Measurements from ENCODE around the gene PROCR.
A peak's percentile ranks its signal among the peaks of the same experiment; 100 is the strongest.
"Not testable (repeated sequence)": the region's sequence is repeated elsewhere in the genome, so short reads cannot be mapped to it uniquely, and the experiment has no call there.

PROCR gene

DNA sequence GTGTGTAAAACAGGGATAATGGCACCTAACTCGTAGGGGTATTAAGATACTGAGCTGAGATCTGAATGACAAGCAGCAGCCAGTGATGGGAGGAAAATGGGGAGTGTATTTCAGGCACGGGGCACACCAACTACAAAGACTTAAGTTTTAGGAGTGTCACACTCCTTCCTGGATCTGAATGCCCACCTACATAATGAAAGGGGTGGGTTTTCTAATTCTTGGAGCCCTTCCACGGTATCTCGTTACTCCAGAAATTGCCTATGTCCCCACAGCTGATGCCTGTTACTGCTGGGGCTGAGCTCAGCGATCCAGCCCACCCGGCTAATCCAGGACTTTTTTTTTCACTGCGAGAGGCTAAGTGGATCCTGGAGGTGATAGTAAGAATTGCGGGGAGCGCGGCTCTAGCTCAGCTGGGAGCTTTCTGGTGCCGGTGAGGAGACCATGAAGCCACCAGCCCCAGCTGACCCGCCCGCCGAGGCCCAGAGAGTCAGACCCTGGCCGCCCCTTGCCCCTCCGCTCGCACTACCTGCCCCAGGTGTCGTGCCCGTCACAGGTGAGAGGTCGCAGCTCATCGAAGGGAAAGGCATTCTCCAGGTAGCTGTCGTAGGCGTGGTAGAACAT is 25.5 kb upstream of the PROCR start:
- H3K4me1 ChIP-seq (ENCODE audit: control insufficient read depth, insufficient read depth, low read length), result peaks cover 3% of the 10 kb centered on the region
- H3K9me3 ChIP-seq (ENCODE audit: control insufficient read depth, low read length), result no peaks in the 10 kb centered on the region
- peak overlapping the region; percentile 81 for H3K9ac ChIP-seq (ENCODE audit: low read length)

GRCh38 chr20:35146920-35147574 is 24.8 kb upstream of the PROCR start, which contains the start of gene EDEM2:
TSS of gene EDEM2 (minus strand) at chr20:35147336. CDS start at chr20:35147258, 78 bp downstream.
- Histone ChIP-seq H3K36me3 (ENCODE audit: control insufficient read depth, insufficient read depth, low read length) (no peaks in the 10 kb centered on the region), H3K4me3 (ENCODE audit: low read length) (peak within 1 kb of the TSS; percentile 40), H3K27me3 (ENCODE audit: control insufficient read depth, insufficient read depth, low read length) (no peaks in the 10 kb centered on the region), H3K4me1 (ENCODE audit: control insufficient read depth, insufficient read depth, low read length) (peaks cover 3% of the 10 kb centered on the region), H3K9ac (ENCODE audit: low read length) (peak within 1 kb of the TSS; percentile 81), H3K9me3 (ENCODE audit: control insufficient read depth, low read length) (no peaks in the 10 kb centered on the region)

More for the DNA sequence above, 25.5 kb upstream of the PROCR start:
- Histone ChIP-seq H3K4me3 (ENCODE audit: low read length) (peak overlapping the region; percentile 40), H3K27me3 (ENCODE audit: control insufficient read depth, insufficient read depth, low read length) (no peaks in the 10 kb centered on the region), H3K36me3 (ENCODE audit: control insufficient read depth, insufficient read depth, low read length) (no peaks in the 10 kb centered on the region)

DNA sequence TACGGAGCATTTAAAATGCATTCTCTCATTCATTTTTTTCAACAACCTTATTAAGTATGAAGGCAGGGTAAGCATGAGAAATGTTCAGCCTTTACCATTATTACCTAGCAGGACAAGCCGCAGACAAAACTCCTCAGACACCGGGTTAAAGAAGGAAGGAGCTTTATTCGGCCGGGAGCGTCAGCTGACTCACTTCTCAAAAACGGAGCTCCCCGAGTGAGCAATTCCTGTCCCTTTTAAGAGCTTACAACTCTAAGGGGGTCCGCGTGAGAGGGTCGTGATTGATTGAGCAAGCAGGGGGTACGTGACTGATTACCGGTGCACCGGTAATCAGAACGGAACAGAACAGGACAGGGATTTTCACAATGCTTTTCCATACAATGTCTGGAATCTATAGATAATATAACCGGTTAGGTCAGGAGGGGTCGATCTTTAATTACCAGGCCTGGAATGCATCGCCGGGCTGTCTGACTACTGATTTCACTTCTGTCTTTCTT is 24.2 kb upstream of the PROCR start:
- not testable (repeated sequence) for H3K4me1 ChIP-seq (ENCODE audit: control insufficient read depth, insufficient read depth, low read length); H3K27me3 ChIP-seq (ENCODE audit: control insufficient read depth, insufficient read depth, low read length); H3K36me3 ChIP-seq (ENCODE audit: control insufficient read depth, insufficient read depth, low read length); H3K9me3 ChIP-seq (ENCODE audit: control insufficient read depth, low read length)
- peak overlapping the region; percentile 81 for H3K9ac ChIP-seq (ENCODE audit: low read length)
- peak overlapping the region; percentile 40 for H3K4me3 ChIP-seq (ENCODE audit: low read length)

DNA sequence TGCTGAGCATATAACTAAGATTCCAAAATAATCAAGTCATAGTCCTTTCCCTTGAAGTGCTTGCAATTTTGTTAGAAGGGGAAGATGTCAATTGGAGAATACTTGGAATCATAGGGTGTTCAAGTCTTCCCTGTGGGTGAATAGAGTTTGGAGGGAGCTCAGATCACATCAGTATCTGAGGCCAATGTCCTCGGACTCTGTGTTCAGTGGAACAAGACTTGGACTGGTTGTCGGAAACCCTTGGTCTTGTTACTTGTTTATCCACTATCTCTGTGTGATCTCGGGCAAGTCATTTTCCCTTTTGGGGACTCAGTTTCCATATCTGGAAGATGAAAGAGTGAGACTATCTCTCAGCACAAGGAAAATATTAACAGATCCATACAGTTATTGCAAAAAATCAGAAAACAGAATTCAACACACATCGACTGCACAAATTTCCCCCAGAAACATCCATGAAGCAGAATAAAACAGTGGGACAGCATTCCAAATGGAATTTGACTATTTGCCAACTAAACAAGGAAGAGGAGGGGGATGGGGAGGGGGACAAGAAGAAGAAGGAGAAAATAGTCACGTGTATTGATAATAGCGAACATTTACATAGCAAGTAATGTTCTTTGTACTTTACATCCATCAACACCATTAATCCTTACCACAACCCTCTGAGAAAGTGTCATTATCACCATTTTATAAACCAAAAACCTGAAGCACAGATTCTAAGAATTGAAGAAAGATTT is 20.9 kb upstream of the PROCR start:
- H3K36me3 ChIP-seq (ENCODE audit: control insufficient read depth, insufficient read depth, low read length), result no peaks in the 10 kb centered on the region
- no peaks in the 10 kb centered on the region for H3K27me3 ChIP-seq (ENCODE audit: control insufficient read depth, insufficient read depth, low read length)
- no peak overlapping the region for H3K9ac ChIP-seq (ENCODE audit: low read length)

DNA sequence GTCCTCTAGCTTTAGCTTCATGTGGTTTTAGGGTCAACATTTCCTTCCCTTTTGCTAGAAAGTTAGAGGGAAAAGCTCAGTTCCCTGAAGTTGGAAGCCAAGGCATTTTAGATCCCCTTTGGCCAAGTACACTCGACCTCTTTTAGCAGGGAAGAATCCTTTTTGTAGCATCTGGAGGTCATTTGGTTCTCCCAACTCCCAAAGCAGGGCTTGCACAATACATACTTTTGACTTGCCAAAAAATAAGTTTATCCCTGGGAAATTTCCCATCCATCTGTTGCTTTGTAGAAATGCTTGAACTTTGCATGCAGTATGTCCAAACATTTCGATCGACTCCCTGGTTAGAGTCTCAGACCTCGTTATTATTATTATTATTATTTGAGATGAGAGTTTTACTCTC is 20.1 kb upstream of the PROCR start:
- H3K36me3 ChIP-seq (ENCODE audit: control insufficient read depth, insufficient read depth, low read length), result no peaks in the 10 kb centered on the region
- no peaks in the 10 kb centered on the region for H3K9me3 ChIP-seq (ENCODE audit: control insufficient read depth, low read length)
- H3K27me3 ChIP-seq (ENCODE audit: control insufficient read depth, insufficient read depth, low read length), result no peaks in the 10 kb centered on the region
- no peak overlapping the region for H3K9ac ChIP-seq (ENCODE audit: low read length)
- H3K4me1 ChIP-seq (ENCODE audit: control insufficient read depth, insufficient read depth, low read length), result no peaks in the 10 kb centered on the region
- H3K4me3 ChIP-seq (ENCODE audit: low read length), result no peak overlapping the region

More for the DNA sequence above, 20.9 kb upstream of the PROCR start:
- Histone ChIP-seq H3K4me1 (ENCODE audit: control insufficient read depth, insufficient read depth, low read length) (peaks cover 3% of the 10 kb centered on the region), H3K4me3 (ENCODE audit: low read length) (no peak overlapping the region), H3K9me3 (ENCODE audit: control insufficient read depth, low read length) (no peaks in the 10 kb centered on the region)

DNA sequence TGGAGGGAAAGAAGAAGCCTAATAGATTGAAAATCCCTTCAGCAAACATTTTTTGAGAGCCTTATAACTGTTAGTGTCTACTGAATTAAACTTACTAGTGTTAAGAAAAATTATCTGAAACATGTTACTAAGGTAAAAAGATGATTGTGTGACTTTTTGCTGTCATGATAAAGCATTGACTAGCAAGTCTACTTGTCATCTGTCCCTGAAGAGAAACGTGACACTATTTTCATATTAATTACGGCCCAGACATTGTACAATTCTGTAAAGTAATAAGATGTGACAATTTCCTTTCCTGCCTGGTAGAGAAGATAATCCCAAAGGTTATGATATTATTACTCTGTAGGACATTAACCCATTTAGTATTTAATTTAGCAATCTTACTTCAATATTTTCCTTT is 15.9 kb upstream of the PROCR start:
- no peaks in the 10 kb centered on the region for H3K4me1 ChIP-seq (ENCODE audit: control insufficient read depth, insufficient read depth, low read length)
- no peak overlapping the region for H3K4me3 ChIP-seq (ENCODE audit: low read length)
- H3K9me3 ChIP-seq (ENCODE audit: control insufficient read depth, low read length), result no peaks in the 10 kb centered on the region
- no peak overlapping the region for H3K9ac ChIP-seq (ENCODE audit: low read length)
- H3K36me3 ChIP-seq (ENCODE audit: control insufficient read depth, insufficient read depth, low read length), result no peaks in the 10 kb centered on the region
- no peaks in the 10 kb centered on the region for H3K27me3 ChIP-seq (ENCODE audit: control insufficient read depth, insufficient read depth, low read length)

GRCh38 chr20:35156978-35157377 is 14.9 kb upstream of the PROCR start:
- no peak overlapping the region for H3K4me3 ChIP-seq (ENCODE audit: low read length)
- no peaks in the 10 kb centered on the region for H3K36me3 ChIP-seq (ENCODE audit: control insufficient read depth, insufficient read depth, low read length)
- H3K9me3 ChIP-seq (ENCODE audit: control insufficient read depth, low read length), result no peaks in the 10 kb centered on the region
- H3K9ac ChIP-seq (ENCODE audit: low read length), result no peak overlapping the region
- no peaks in the 10 kb centered on the region for H3K4me1 ChIP-seq (ENCODE audit: control insufficient read depth, insufficient read depth, low read length)
- no peaks in the 10 kb centered on the region for H3K27me3 ChIP-seq (ENCODE audit: control insufficient read depth, insufficient read depth, low read length)

- not testable (repeated sequence) for H3K4me3 ChIP-seq (ENCODE audit: low read length); H3K9ac ChIP-seq (ENCODE audit: low read length); H3K9me3 ChIP-seq (ENCODE audit: control insufficient read depth, low read length); H3K36me3 ChIP-seq (ENCODE audit: control insufficient read depth, insufficient read depth, low read length); H3K4me1 ChIP-seq (ENCODE audit: control insufficient read depth, insufficient read depth, low read length); H3K27me3 ChIP-seq (ENCODE audit: control insufficient read depth, insufficient read depth, low read length)
Measured at GRCh38 chr20:35160341-35160740, 11.5 kb upstream of the PROCR start.

GRCh38 chr20:35164531-35164930 is 7.3 kb upstream of the PROCR start:
- H3K4me3 ChIP-seq (ENCODE audit: low read length); H3K9me3 ChIP-seq (ENCODE audit: control insufficient read depth, low read length); H3K27me3 ChIP-seq (ENCODE audit: control insufficient read depth, insufficient read depth, low read length); H3K36me3 ChIP-seq (ENCODE audit: control insufficient read depth, insufficient read depth, low read length); H3K9ac ChIP-seq (ENCODE audit: low read length); H3K4me1 ChIP-seq (ENCODE audit: control insufficient read depth, insufficient read depth, low read length): not testable (repeated sequence)

DNA sequence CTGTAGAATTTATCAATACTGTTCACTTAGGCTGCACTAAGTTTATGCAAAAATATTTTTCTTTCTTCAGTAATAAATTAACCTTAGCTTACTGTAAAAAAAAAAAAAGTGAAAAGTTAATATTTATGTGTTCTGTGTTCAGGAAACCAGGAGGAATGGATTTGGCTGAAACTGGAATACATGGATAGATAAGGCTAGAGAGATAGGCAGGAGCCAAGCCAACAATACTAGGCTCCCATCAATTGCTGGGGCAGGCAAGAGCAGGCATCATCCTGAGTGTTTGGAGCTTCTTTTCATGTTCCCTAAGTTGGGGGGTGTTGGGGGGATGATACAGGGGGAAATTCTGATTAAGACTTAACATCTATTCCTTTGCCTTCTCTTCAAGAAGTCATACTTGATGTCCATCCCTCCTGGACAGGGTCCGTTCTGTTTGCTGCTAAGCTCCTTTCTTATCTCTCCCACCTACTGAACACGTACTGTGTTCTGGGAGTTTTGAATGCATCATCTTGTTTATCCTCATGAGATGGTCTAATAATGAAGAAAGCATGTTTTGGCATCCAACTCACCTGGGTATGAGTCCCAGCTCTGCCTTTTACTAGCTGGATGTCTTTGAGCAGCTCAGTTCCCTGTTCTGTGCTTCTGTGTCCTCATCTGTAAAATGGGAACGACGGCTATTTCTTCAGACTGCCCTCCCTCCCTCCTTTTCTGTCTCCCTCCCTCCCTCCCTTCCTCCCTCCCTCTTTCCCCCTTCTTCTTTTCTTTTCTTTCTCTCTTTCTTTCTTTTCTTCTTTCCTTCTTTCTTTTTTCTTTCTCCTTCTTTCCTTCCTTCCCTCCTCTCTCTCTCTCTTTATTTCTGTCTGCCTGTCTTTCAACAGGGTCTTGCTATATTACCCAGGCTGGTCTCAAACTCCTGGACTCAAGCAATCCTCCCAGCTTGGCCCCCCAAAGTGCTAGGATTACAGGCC is 6.4 kb upstream of the PROCR start:
- H3K36me3 ChIP-seq (ENCODE audit: control insufficient read depth, insufficient read depth, low read length), result no peaks in the 10 kb centered on the region
- no peaks in the 10 kb centered on the region for H3K4me1 ChIP-seq (ENCODE audit: control insufficient read depth, insufficient read depth, low read length)
- no peaks in the 10 kb centered on the region for H3K9me3 ChIP-seq (ENCODE audit: control insufficient read depth, low read length)
- H3K4me3 ChIP-seq (ENCODE audit: low read length), result no peak overlapping the region
- no peaks in the 10 kb centered on the region for H3K27me3 ChIP-seq (ENCODE audit: control insufficient read depth, insufficient read depth, low read length)
- H3K9ac ChIP-seq (ENCODE audit: low read length), result no peak overlapping the region

- Histone ChIP-seq H3K36me3 (ENCODE audit: control insufficient read depth, insufficient read depth, low read length) (no peaks in the 10 kb centered on the region), H3K4me3 (ENCODE audit: low read length) (no peak overlapping the region), H3K27me3 (ENCODE audit: control insufficient read depth, insufficient read depth, low read length) (no peaks in the 10 kb centered on the region), H3K4me1 (ENCODE audit: control insufficient read depth, insufficient read depth, low read length) (no peaks in the 10 kb centered on the region), H3K9me3 (ENCODE audit: control insufficient read depth, low read length) (no peaks in the 10 kb centered on the region), H3K9ac (ENCODE audit: low read length) (no peak overlapping the region)
Measured at GRCh38 chr20:35166242-35166830, 5.5 kb upstream of the PROCR start.

All from mucosa of stomach (tissue), 1 donor.